ENCODE results near the gene P2RX1.

The P2RX1 gene

GRCh38 chr17:3867606-3868005 is 48.7 kb downstream of the P2RX1 start:
- no peak for DNase-seq (ENCODE audit: low spot score)
- Histone ChIP-seq H3K27ac (no peak overlapping the region), H3K4me3 (no peak overlapping the region)
- TF ChIP-seq, protein P1, sequence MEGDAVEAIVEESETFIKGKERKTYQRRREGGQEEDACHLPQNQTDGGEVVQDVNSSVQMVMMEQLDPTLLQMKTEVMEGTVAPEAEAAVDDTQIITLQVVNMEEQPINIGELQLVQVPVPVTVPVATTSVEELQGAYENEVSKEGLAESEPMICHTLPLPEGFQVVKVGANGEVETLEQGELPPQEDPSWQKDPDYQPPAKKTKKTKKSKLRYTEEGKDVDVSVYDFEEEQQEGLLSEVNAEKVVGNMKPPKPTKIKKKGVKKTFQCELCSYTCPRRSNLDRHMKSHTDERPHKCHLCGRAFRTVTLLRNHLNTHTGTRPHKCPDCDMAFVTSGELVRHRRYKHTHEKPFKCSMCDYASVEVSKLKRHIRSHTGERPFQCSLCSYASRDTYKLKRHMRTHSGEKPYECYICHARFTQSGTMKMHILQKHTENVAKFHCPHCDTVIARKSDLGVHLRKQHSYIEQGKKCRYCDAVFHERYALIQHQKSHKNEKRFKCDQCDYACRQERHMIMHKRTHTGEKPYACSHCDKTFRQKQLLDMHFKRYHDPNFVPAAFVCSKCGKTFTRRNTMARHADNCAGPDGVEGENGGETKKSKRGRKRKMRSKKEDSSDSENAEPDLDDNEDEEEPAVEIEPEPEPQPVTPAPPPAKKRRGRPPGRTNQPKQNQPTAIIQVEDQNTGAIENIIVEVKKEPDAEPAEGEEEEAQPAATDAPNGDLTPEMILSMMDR (IDR thresholded peaks at IDR 0.05), result no peak

- DNase-seq (ENCODE audit: low spot score), result no peak
- Histone ChIP-seq H3K4me3 (no peak overlapping the region), H3K27ac (no peak overlapping the region)
- TF ChIP-seq, protein P1 (IDR thresholded peaks at IDR 0.05), result no peak
Measured at GRCh38 chr17:3867106-3867505, 49.2 kb downstream of the P2RX1 start.

- TF ChIP-seq, protein P1 (IDR thresholded peaks at IDR 0.05), result no peak
- no peak for DNase-seq (ENCODE audit: low spot score)
- no peak overlapping the region for H3K4me3 ChIP-seq
- no peak overlapping the region for H3K27ac ChIP-seq
Measured at GRCh38 chr17:3866276-3866675, 50.0 kb downstream of the P2RX1 start.

GRCh38 chr17:3865176-3865575 is 51.1 kb downstream of the P2RX1 start:
- no peak overlapping the region for H3K4me3 ChIP-seq
- TF ChIP-seq, protein P1 (IDR thresholded peaks at IDR 0.05), result no peak
- peak overlapping the region in 1 of 2 donors; percentile 15 for H3K27ac ChIP-seq
- DNase-seq (ENCODE audit: low spot score), result no peak

DNA sequence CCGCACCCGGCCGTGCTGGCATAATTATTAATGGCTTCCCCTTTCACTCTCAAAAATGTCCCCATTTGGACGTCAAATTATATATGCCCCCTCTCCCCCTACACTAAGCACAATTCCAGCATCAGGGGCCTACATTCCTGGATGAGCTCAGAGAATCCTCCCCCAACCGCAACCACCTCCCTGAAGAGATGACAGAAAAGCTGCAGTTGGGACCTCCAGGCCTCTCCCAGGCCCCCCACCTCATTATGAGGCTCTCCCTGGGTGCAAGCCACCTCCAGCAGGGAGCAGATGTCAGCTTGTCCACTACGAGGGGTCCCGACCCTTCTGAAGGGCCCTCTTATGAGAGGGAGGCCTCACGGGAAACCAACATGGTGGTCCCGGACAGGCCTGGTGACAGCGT is 51.7 kb downstream of the P2RX1 start:
- no peak overlapping the region for H3K27ac ChIP-seq
- H3K4me3 ChIP-seq, result no peak overlapping the region
- TF ChIP-seq, protein P1 (IDR thresholded peaks at IDR 0.05), result no peak
- no peak for DNase-seq (ENCODE audit: low spot score)

GRCh38 chr17:3861761-3862681 is 54.2 kb downstream of the P2RX1 start:
- TF ChIP-seq, protein P1 (IDR thresholded peaks at IDR 0.05), result no peak
- DNase-seq (ENCODE audit: low spot score), result no peak
- Histone ChIP-seq H3K27ac (no peak overlapping the region), H3K4me3 (no peak overlapping the region)
